Measurements from ENCODE around the gene JSRP1. TPM values are rescaled to one million over a fixed set of nuclear protein-coding genes. Genes with fewer than 3 reads are reported as not detected.

Gene JSRP1
- polyA plus RNA-seq, 1 of the 3 experiments (the other 2 are of a cell fraction), result 0.76 TPM

- no peaks in the 10 kb centered on the region for H3K9me2 ChIP-seq
- peaks cover 18% of the 10 kb centered on the region for H3K79me2 ChIP-seq (ENCODE audit: insufficient read depth)
- no peak overlapping the region for H2AFZ ChIP-seq (ENCODE audit: low read depth)
- H3K4me2 ChIP-seq, result no peak overlapping the region
- no peak overlapping the region for H3K4me3 ChIP-seq (ENCODE audit: low read depth in 2 of 2, low read length in 1 of 2)
- no peak for DNase-seq
- WGBS (ENCODE audit: low lambda C conversion rate), result 98% methylated on average over 8 of the region's 15 CpGs
- H3K4me1 ChIP-seq (ENCODE audit: control insufficient read depth in 1 of 2, insufficient read depth in 2 of 2, low read depth in 1 of 2, low read length in 1 of 2), result no peaks in the 10 kb centered on the region; a peak in 1 of 4 replicates
- peaks cover 8 to 20% of the 10 kb centered on the region in 2 experiments for H3K36me3 ChIP-seq (replicated peaks in 1 of 2; ENCODE audit: control insufficient read depth in 1 of 2, insufficient read depth in 2 of 2, low read length in 1 of 2)
- no peaks in the 10 kb centered on the region for H3K9me3 ChIP-seq
- H3F3A ChIP-seq (replicated peaks; ENCODE audit: insufficient read depth), result no peaks in the 10 kb centered on the region
- CTCF ChIA-PET, result interaction anchor here (0.6 to 1.6 kb wide), 4 partner anchors 9 to 46 kb away, joined by 3 to 4 read pairs (median 3); no protein-coding TSS in a partner anchor
- peaks cover 20% of the 10 kb centered on the region for H4K20me1 ChIP-seq (ENCODE audit: insufficient read depth)
- H3K27me3 ChIP-seq (ENCODE audit: insufficient read depth), result no peaks in the 10 kb centered on the region
- POLR2A ChIA-PET, result no interaction called here
- TF ChIP-seq EZH2phosphoT487 (IDR thresholded peaks at IDR 0.05; ENCODE audit: borderline replicate concordance, low read depth) (no peak), POLR2AphosphoS5 (IDR thresholded peaks at IDR 0.05; ENCODE audit: low read depth, low read length) (no peak), RXRA (IDR thresholded peaks at IDR 0.05; ENCODE audit: borderline replicate concordance, low read depth) (no peak), MXI1 (IDR thresholded peaks at IDR 0.05; ENCODE audit: low read depth, low read length) (no peak), RAD21 (IDR thresholded peaks at IDR 0.05; ENCODE audit: low read length) (no peak), ZBTB33 (IDR thresholded peaks at IDR 0.05; ENCODE audit: borderline replicate concordance, low read depth) (no peak), CTCF (IDR thresholded peaks at IDR 0.05) (no peak), PBX3 (IDR thresholded peaks at IDR 0.05) (no peak), MEF2A (IDR thresholded peaks at IDR 0.05; ENCODE audit: borderline replicate concordance, low read depth) (no peak), MAX (IDR thresholded peaks at IDR 0.05; ENCODE audit: low read depth) (no peak), CHD2 (IDR thresholded peaks at IDR 0.05; ENCODE audit: low read length, partially characterized antibody) (no peak), USF1 (IDR thresholded peaks at IDR 0.05; ENCODE audit: borderline replicate concordance, low read depth) (no peak), SIN3A (IDR thresholded peaks at IDR 0.05; ENCODE audit: borderline replicate concordance, low read depth, low read length) (no peak), GABPA (IDR thresholded peaks at IDR 0.05; ENCODE audit: low read depth) (no peak), RCOR1 (IDR thresholded peaks at IDR 0.05; ENCODE audit: low read length) (no peak), EP300 (IDR thresholded peaks at IDR 0.05; ENCODE audit: borderline replicate concordance in 1 of 2, low read depth in 1 of 2, low read length in 1 of 2) (no peak)
- H3K27ac ChIP-seq (ENCODE audit: low read depth in 2 of 2, low read length in 1 of 2), result no peak overlapping the region
- no peak overlapping the region for H3K9ac ChIP-seq
Measured at GRCh38 chr19:2202366-2202765, 53.9 kb downstream of the JSRP1 start.

Small RNAs within 50 kb of the gene (small RNA-seq; reads per million reads assigned to genes)
- 0 reads per million in 7 experiments for gene MIR1227

Other genes starting within 250 kb of the JSRP1 start
- gene BTBD2, start 240.7 kb downstream of the JSRP1 start, polyA plus RNA-seq (2012; rRNA removed), result 54.4 and 66.8 TPM in 2 replicates
- gene MKNK2, start 205.2 kb downstream of the JSRP1 start, polyA plus RNA-seq (2012; rRNA removed), result 58.9 and 65.4 TPM in 2 replicates
- 21.4 and 24.1 TPM in 2 replicates for gene MOB3A, start 160.1 kb downstream of the JSRP1 start, polyA plus RNA-seq (2012; rRNA removed)
- gene IZUMO4, start 159.5 kb downstream of the JSRP1 start, polyA plus RNA-seq (2012; rRNA removed), result 4.6 and 10.3 TPM in 2 replicates
- gene AP3D1, start 104.9 kb downstream of the JSRP1 start, polyA plus RNA-seq (2012; rRNA removed), result 79.7 and 127 TPM in 2 replicates
- 3.6 and 5.0 TPM in 2 replicates for gene DOT1L, start 92.5 kb downstream of the JSRP1 start, polyA plus RNA-seq (2012; rRNA removed)
- gene PLEKHJ1, start 20.1 kb downstream of the JSRP1 start, polyA plus RNA-seq (2012; rRNA removed), result 128 and 151 TPM in 2 replicates
- gene SF3A2, start 19.6 kb downstream of the JSRP1 start, polyA plus RNA-seq (2012; rRNA removed), result 35.0 and 55.8 TPM in 2 replicates
- gene AMH, start 7.1 kb downstream of the JSRP1 start, polyA plus RNA-seq (2012; rRNA removed), result 16.0 and 18.1 TPM in 2 replicates
- not detected in 2 replicates for gene PEAK3, start 25.8 kb upstream of the JSRP1 start, polyA plus RNA-seq (2012; rRNA removed)
- not detected in 2 replicates for gene LINGO3, start 51.7 kb upstream of the JSRP1 start, polyA plus RNA-seq (2012; rRNA removed)
- 1,077 and 1,193 TPM in 2 replicates for gene LSM7, start 72.2 kb upstream of the JSRP1 start, polyA plus RNA-seq (2012; rRNA removed)
- 48.5 and 58.1 TPM in 2 replicates for gene SPPL2B, start 72.3 kb upstream of the JSRP1 start, polyA plus RNA-seq (2012; rRNA removed)
- gene TMPRSS9, start 103.8 kb upstream of the JSRP1 start, polyA plus RNA-seq (2012; rRNA removed), result not detected in 2 replicates
- gene TIMM13, start 171.2 kb upstream of the JSRP1 start, polyA plus RNA-seq (2012; rRNA removed), result 76.0 and 76.9 TPM in 2 replicates
- gene LMNB2, start 200.5 kb upstream of the JSRP1 start, polyA plus RNA-seq (2012; rRNA removed), result 106 and 116 TPM in 2 replicates
- 54.0 and 67.6 TPM in 2 replicates for gene GADD45B, start 219.7 kb upstream of the JSRP1 start, polyA plus RNA-seq (2012; rRNA removed)